PC-9 (cell line): Measurements from ENCODE around the gene NEU4.
A peak's percentile ranks its signal among the peaks of the same experiment; 100 is the strongest.

Source experiments
- EZH2 ChIP-seq: fragments of 200-600 bp; sonication (generic); IDR thresholded peaks from 2 replicates; pipeline ENCODE4 v1.8.0; 2017; ENCODE audit warnings: antibody characterized with exemption, low read depth
- TF ChIP-seq, protein P1 (sequence below): fragments of 200-600 bp; sonication (generic); conservative IDR thresholded peaks from 2 replicates; pipeline ENCODE4 v1.6.1; 2017; ENCODE audit warnings: mixed run types, antibody characterized with exemption, mild to moderate bottlenecking, moderate library complexity

DNA sequence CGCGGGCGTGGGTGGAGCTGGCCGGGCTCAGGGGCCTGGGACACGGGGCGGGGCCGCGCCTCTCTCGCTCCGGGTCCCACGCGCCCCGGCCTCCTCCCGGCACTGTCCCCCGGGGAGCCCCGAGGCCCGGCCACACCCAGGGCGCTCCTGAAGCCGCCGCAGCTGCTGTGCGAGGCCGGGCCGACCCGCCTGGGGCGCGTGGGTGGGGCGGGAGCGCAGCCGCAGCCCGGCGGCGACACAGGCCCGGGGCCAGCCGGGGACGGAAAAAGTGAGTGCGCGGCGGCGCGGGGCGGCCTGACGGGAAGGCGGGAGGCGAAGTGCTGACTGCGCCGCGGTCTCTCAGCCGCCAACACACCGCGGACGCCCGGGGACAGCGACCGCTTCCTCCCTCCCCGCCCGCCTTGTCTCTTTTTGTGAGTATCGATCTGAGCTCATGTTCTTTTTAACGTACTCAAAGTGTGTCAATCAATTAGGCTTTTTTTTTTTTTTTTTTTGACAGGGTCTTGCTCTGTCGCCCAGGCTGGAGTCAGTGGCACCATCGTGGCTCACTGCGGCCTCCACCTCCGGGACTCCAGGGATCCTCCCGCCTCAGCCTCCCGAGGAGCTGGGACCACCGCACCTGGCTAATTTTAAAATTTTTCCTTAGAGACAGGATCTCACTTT lies 35.2 kb downstream of the NEU4 start:
- TF ChIP-seq, protein P1, sequence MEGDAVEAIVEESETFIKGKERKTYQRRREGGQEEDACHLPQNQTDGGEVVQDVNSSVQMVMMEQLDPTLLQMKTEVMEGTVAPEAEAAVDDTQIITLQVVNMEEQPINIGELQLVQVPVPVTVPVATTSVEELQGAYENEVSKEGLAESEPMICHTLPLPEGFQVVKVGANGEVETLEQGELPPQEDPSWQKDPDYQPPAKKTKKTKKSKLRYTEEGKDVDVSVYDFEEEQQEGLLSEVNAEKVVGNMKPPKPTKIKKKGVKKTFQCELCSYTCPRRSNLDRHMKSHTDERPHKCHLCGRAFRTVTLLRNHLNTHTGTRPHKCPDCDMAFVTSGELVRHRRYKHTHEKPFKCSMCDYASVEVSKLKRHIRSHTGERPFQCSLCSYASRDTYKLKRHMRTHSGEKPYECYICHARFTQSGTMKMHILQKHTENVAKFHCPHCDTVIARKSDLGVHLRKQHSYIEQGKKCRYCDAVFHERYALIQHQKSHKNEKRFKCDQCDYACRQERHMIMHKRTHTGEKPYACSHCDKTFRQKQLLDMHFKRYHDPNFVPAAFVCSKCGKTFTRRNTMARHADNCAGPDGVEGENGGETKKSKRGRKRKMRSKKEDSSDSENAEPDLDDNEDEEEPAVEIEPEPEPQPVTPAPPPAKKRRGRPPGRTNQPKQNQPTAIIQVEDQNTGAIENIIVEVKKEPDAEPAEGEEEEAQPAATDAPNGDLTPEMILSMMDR: no peak
- TF ChIP-seq EZH2: peak; percentile 96
